H1 (cell line): ENCODE data around the gene ARID2. TPM values are rescaled to one million over a fixed set of nuclear protein-coding genes. Genes with fewer than 3 reads are reported as not detected.

ENCODE experiments used
- CHD7 ChIP-seq: fragments of 300-600 bp; sonication (generic); IDR thresholded peaks from 2 replicates; pipeline ENCODE4 v1.7.1; 2012; ENCODE audit warnings: low read length, moderate library complexity, mild to moderate bottlenecking, inconsistent platforms; ENCODE audit not compliant: insufficient replicate concordance
- SIN3A ChIP-seq, 2 experiments: IDR thresholded peaks in 1 of 2; conservative IDR thresholded peaks in 1 of 2; 2 replicates each; pipeline ENCODE4 v1.6.1; 2011 to 2012; ENCODE audit warnings: low read length in 2 of 2, improper control_type of control experiment in 1 of 2, low read depth in 1 of 2, mild to moderate bottlenecking in 1 of 2
- polyA plus RNA-seq, 7 experiments: library from polyadenylated mRNA; depleted of rRNA in 3 of 7; stranded (reverse) in 5 of 7; unstranded in 2 of 7; fragments of >200 nt in 5 of 7; fragments of 200-250 nt in 2 of 7; gene quantifications; 1 replicate in 5 of 7; 2 replicates in 1 of 7; 4 replicates in 1 of 7; pipeline versions ENCODE4 v1.2.1 to v1.2.3, GENCODE V29; 2011 to 2013; ENCODE audit warnings: missing spikeins in 2 of 7, mixed read lengths in 2 of 7
- total RNA-seq: library from RNA; stranded (reverse); fragmentation: NEBNext Ultra II Directional; extraction: Animal tissue kit (Norgen Biotek cat#: 25700); gene quantifications from 2 replicates; pipeline ENCODE4 v1.2.1, GENCODE V29; 2021

Gene ARID2
- total and polyA plus RNA-seq, 2 of the 8 experiments (the other 6 are each of a cell fraction or from before 2014, with no cell fraction given): 32.0 to 45.2 TPM

GRCh38 chr12:45928309-45928708 is 198.8 kb downstream of the ARID2 start (continued):
- TF ChIP-seq CHD7: no peak
- TF ChIP-seq SIN3A (conservative IDR thresholded peaks at IDR 0.05 in 1 of 2, IDR thresholded peaks at IDR 0.05 in 1 of 2; ENCODE audit: low read depth in 1 of 2, low read length in 2 of 2): no peak
